NCI-H82 (cell line): ENCODE measurements around the gene ARHGAP32.
"Not testable (repeated sequence)": the region's sequence is repeated elsewhere in the genome, so short reads cannot be mapped to it uniquely, and the experiment has no call there.

Experiments used
- DNase-seq: peaks from one replicate; lab custom pipeline; 2025; lab: John Stamatoyannopoulos, UW

ARHGAP32 gene

GRCh38 chr11:129202646-129203045 is 10.5 kb upstream of the ARHGAP32 start:
- DNase-seq: no peak

GRCh38 chr11:129195682-129196081 is 3.6 kb upstream of the ARHGAP32 start:
- DNase-seq: no peak

- no peak for DNase-seq
These were observed 476 bp downstream of the ARHGAP32 start for GRCh38 chr11:129191649-129192048.

GRCh38 chr11:129190087-129190486 is 2.0 kb downstream of the ARHGAP32 start:
- DNase-seq: no peak

- no peak for DNase-seq
These were observed 2.5 kb downstream of the ARHGAP32 start for GRCh38 chr11:129189646-129190045.

- DNase-seq: not testable (repeated sequence)
These were observed 7.0 kb downstream of the ARHGAP32 start for GRCh38 chr11:129185082-129185481.

GRCh38 chr11:129184581-129184980 is 7.5 kb downstream of the ARHGAP32 start:
- no peak for DNase-seq

- no peak for DNase-seq
These were observed 24.8 kb downstream of the ARHGAP32 start for GRCh38 chr11:129167315-129167714.

- DNase-seq: no peak
These were observed 28.4 kb downstream of the ARHGAP32 start for GRCh38 chr11:129163714-129164164.

GRCh38 chr11:129157080-129157479 is 35.0 kb downstream of the ARHGAP32 start:
- DNase-seq: not testable (repeated sequence)

GRCh38 chr11:129155745-129156144 is 36.4 kb downstream of the ARHGAP32 start:
- DNase-seq: no peak

- DNase-seq: no peak
These were observed 43.6 kb downstream of the ARHGAP32 start for GRCh38 chr11:129148487-129148886.

- DNase-seq: no peak
These were observed 45.9 kb downstream of the ARHGAP32 start for GRCh38 chr11:129146191-129146590.

- no peak for DNase-seq
These were observed 46.8 kb downstream of the ARHGAP32 start for GRCh38 chr11:129145276-129145675.

GRCh38 chr11:129144256-129144655 is 47.9 kb downstream of the ARHGAP32 start:
- no peak for DNase-seq

- no peak for DNase-seq
These were observed 48.8 kb downstream of the ARHGAP32 start for GRCh38 chr11:129143335-129143734.

GRCh38 chr11:129141748-129142523 is 50.2 kb downstream of the ARHGAP32 start:
- no peak for DNase-seq

GRCh38 chr11:129131316-129131715 is 60.8 kb downstream of the ARHGAP32 start:
- no peak for DNase-seq

GRCh38 chr11:129128881-129129620 is 63.1 kb downstream of the ARHGAP32 start:
- not testable (repeated sequence) for DNase-seq

- DNase-seq: no peak
These were observed 73.1 kb downstream of the ARHGAP32 start for GRCh38 chr11:129119036-129119435.

- DNase-seq: peak; percentile 66
These were observed 74.4 kb downstream of the ARHGAP32 start for GRCh38 chr11:129117595-129118350.
